Uterus (tissue), 4 donors: ENCODE results near the gene ADAM10. TPM values are rescaled to one million over a fixed set of nuclear protein-coding genes. Genes with fewer than 3 reads are reported as not detected.

Experiments used
- DNase-seq, 2 donors: peaks; one replicate each; pipeline ENCODE4 v3.0.0-alpha.2; 2019 to 2020
- H3K27ac ChIP-seq, 2 donors: fragments of 200-600 bp; sonication (generic); 1 replicate in 1 of 2; 2 replicates in 1 of 2; pipeline ENCODE4 v1.5.1; 2016 to 2018
- H3K27me3 ChIP-seq, 2 donors: fragments of 200-600 bp; sonication (generic); one replicate each; pipeline ENCODE4 v1.5.1; 2018 to 2019; ENCODE audit warnings: control low read depth in 1 of 2
- H3K36me3 ChIP-seq, 2 donors: fragments of 200-600 bp; sonication (generic); one replicate each; pipeline ENCODE4 v1.5.1; 2019; ENCODE audit warnings: control low read depth in 1 of 2
- H3K4me1 ChIP-seq, 2 donors: fragments of 200-600 bp; sonication (generic); one replicate each; pipeline ENCODE4 v1.5.1; 2018 to 2019; ENCODE audit warnings: control low read depth in 1 of 2
- H3K4me3 ChIP-seq, 2 donors: fragments of 200-600 bp; sonication (generic); 1 replicate in 1 of 2; 2 replicates in 1 of 2; pipeline ENCODE4 v1.5.1; 2018 to 2019; ENCODE audit warnings: mild to moderate bottlenecking in 1 of 2
- H3K9me3 ChIP-seq, 2 donors: fragments of 200-600 bp; sonication (generic); one replicate each; pipeline ENCODE4 v1.5.1; 2019; ENCODE audit warnings: control low read depth in 1 of 2
- POLR2A ChIP-seq, 2 donors: fragments of 450-650 bp; IDR thresholded peaks; one replicate each; pipeline ENCODE4 v1.6.1; 2016; ENCODE audit warnings: antibody characterized with exemption in 2 of 2, mild to moderate bottlenecking in 1 of 2, moderate library complexity in 1 of 2
- intact Hi-C: fragments of 100-400 bp; cut with DNase I; formaldehyde crosslinking; loops from one replicate; pipeline ENCODE4 v1.15.1; 2023; ENCODE audit warnings: low total_unique reads
- total RNA-seq, 4 donors: library from RNA; depleted of rRNA in 3 of 4; stranded (reverse); fragments of >200 nt in 3 of 4; gene quantifications; one replicate each; pipeline versions ENCODE4 v1.1.0 to v1.2.4, GENCODE V29; 2014 to 2023
- TF ChIP-seq, protein P1 (sequence below), 4 experiments: fragments of 200-600 bp in 2 of 4; fragments of 450-650 bp in 2 of 4; sonication (generic) in 2 of 4; IDR thresholded peaks; one replicate each; pipeline ENCODE4 v1.5.1; 2016 to 2019; ENCODE audit warnings: antibody characterized with exemption in 4 of 4, mild to moderate bottlenecking in 2 of 4, moderate library complexity in 1 of 4
- donor health status: DM: yes; HTN: yes; CAD: no.

Gene ADAM10
- total RNA-seq, 4 donors from 2014 or later: 41.8 to 208 (median 110) TPM

- H3K9me3 ChIP-seq: no peaks in the 10 kb centered on the region
- no peak for DNase-seq
- no peaks in the 10 kb centered on the region for H3K27me3 ChIP-seq
- no peaks in the 10 kb centered on the region for H3K36me3 ChIP-seq
- no peaks in the 10 kb centered on the region for H3K4me1 ChIP-seq
- intact Hi-C loops: no loop called here
- no peak overlapping the region for H3K4me3 ChIP-seq
- H3K27ac ChIP-seq: no peak overlapping the region
- TF ChIP-seq, protein P1, sequence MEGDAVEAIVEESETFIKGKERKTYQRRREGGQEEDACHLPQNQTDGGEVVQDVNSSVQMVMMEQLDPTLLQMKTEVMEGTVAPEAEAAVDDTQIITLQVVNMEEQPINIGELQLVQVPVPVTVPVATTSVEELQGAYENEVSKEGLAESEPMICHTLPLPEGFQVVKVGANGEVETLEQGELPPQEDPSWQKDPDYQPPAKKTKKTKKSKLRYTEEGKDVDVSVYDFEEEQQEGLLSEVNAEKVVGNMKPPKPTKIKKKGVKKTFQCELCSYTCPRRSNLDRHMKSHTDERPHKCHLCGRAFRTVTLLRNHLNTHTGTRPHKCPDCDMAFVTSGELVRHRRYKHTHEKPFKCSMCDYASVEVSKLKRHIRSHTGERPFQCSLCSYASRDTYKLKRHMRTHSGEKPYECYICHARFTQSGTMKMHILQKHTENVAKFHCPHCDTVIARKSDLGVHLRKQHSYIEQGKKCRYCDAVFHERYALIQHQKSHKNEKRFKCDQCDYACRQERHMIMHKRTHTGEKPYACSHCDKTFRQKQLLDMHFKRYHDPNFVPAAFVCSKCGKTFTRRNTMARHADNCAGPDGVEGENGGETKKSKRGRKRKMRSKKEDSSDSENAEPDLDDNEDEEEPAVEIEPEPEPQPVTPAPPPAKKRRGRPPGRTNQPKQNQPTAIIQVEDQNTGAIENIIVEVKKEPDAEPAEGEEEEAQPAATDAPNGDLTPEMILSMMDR (IDR thresholded peaks at IDR 0.05): no peak
- no peak for TF ChIP-seq POLR2A (IDR thresholded peaks at IDR 0.05)
Observed at GRCh38 chr15:58544756-58545155, 204.8 kb downstream of the ADAM10 start.

DNA sequence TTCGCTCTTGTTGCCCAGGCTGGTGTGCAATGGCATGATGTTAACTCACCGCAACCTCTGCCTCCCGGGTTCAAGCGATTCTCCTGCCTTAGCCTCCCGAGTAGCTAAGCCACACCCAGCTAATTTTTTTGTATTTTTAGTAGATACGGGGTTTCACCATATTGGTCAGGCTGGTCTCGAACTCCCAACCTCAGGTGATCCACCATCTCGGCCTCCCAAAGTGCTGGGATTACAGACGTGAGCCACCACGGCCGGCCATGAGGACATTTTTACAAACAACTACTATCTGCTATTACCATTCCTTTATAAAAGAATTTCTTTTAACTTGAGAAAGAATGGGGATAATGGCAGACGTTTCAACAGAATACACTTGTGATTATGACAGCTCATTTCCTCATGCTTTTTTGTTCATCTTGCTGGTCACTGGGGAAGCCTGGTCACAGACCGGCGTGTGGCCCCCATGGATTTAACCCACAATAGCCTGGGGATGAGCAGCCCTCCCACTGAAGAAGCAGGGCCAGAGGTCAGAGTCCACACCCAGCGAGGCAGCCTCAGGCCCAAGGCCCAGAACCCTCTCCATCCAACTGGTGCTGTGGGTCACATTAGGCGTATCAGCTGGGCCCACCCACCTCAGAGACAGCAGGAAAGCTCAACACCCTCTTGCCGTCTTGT, 205.7 kb downstream of the ADAM10 start:
- no peaks in the 10 kb centered on the region for H3K27me3 ChIP-seq
- no peak overlapping the region for H3K4me3 ChIP-seq
- intact Hi-C loops: no loop called here

GRCh38 chr15:58541410-58542087, 208.0 kb downstream of the ADAM10 start:
- Histone ChIP-seq H3K4me3 (no peak overlapping the region), H3K27ac (no peak overlapping the region), H3K36me3 (no peaks in the 10 kb centered on the region), H3K9me3 (no peaks in the 10 kb centered on the region), H3K4me1 (no peaks in the 10 kb centered on the region), H3K27me3 (no peaks in the 10 kb centered on the region)
- TF ChIP-seq POLR2A (IDR thresholded peaks at IDR 0.05): no peak
- TF ChIP-seq, protein P1 (IDR thresholded peaks at IDR 0.05): no peak
- no peak for DNase-seq
- intact Hi-C loops: no loop called here

More for the DNA sequence above, 205.7 kb downstream of the ADAM10 start:
- TF ChIP-seq, protein P1 (IDR thresholded peaks at IDR 0.05): no peak
- no peak for TF ChIP-seq POLR2A (IDR thresholded peaks at IDR 0.05)
- no peak for DNase-seq
- Histone ChIP-seq H3K27ac (no peak overlapping the region), H3K36me3 (no peaks in the 10 kb centered on the region), H3K4me1 (no peaks in the 10 kb centered on the region), H3K9me3 (no peaks in the 10 kb centered on the region)

DNA sequence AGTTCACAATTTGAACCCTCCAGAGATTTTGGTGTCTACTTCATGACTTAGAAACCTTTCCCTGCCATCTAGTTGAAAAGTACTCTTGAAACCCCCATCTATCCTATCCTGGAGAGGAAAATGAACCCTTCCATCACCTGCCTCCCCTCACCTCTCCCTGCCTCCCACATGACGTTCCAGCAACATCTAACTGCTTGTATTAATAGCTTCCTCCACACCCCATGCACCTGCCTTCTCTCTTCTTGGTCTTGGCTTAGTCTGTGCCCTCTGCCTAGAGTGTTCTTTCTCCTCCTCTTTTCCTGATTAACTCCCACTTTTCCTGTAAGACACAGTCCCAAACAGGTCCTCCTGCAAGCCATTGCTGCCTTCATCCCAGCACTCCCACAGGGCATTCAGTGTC, 210.0 kb downstream of the ADAM10 start:
- TF ChIP-seq POLR2A (IDR thresholded peaks at IDR 0.05): no peak
- TF ChIP-seq, protein P1 (IDR thresholded peaks at IDR 0.05): no peak
- Histone ChIP-seq H3K4me3 (no peak overlapping the region), H3K36me3 (no peaks in the 10 kb centered on the region), H3K9me3 (no peaks in the 10 kb centered on the region), H3K27me3 (no peaks in the 10 kb centered on the region), H3K27ac (no peak overlapping the region), H3K4me1 (no peaks in the 10 kb centered on the region)
- DNase-seq: no peak
- intact Hi-C loops: no loop called here

GRCh38 chr15:58538901-58539300, 210.6 kb downstream of the ADAM10 start:
- H3K4me3 ChIP-seq: no peak overlapping the region
- no peaks in the 10 kb centered on the region for H3K27me3 ChIP-seq
- H3K27ac ChIP-seq: no peak overlapping the region
- no peaks in the 10 kb centered on the region for H3K9me3 ChIP-seq
- intact Hi-C loops: no loop called here
- DNase-seq: no peak
- TF ChIP-seq POLR2A (IDR thresholded peaks at IDR 0.05): no peak
- TF ChIP-seq, protein P1 (IDR thresholded peaks at IDR 0.05): no peak
- no peaks in the 10 kb centered on the region for H3K4me1 ChIP-seq
- no peaks in the 10 kb centered on the region for H3K36me3 ChIP-seq
